ENCODE results near the gene SDK2.
"Not testable (repeated sequence)": the region's sequence is repeated elsewhere in the genome, so short reads cannot be mapped to it uniquely, and the experiment has no call there.

SDK2 gene

GRCh38 chr17:73337330-73337710 is 306.9 kb downstream of the SDK2 start:
- no peak overlapping the region for H3K4me3 ChIP-seq (ENCODE audit: low read depth, low read length)
- in situ Hi-C loops (cut with HindIII; ENCODE audit: low sequenced_read_pairs), result no loop called here
- TF ChIP-seq CTCF (IDR thresholded peaks at IDR 0.05; ENCODE audit: low read depth, low read length), result no peak
- DNase-seq (ENCODE audit: low read depth, low spot score), result no peak

GRCh38 chr17:73336408-73337329 is 307.6 kb downstream of the SDK2 start:
- in situ Hi-C loops (cut with HindIII; ENCODE audit: low sequenced_read_pairs), result no loop called here
- H3K4me3 ChIP-seq (ENCODE audit: low read depth, low read length), result no peak overlapping the region
- DNase-seq (ENCODE audit: low read depth, low spot score), result no peak
- TF ChIP-seq CTCF (IDR thresholded peaks at IDR 0.05; ENCODE audit: low read depth, low read length), result no peak

GRCh38 chr17:73335591-73336407 is 308.4 kb downstream of the SDK2 start:
- in situ Hi-C loops (cut with HindIII; ENCODE audit: low sequenced_read_pairs), result no loop called here
- no peak for TF ChIP-seq CTCF (IDR thresholded peaks at IDR 0.05; ENCODE audit: low read depth, low read length)
- H3K4me3 ChIP-seq (ENCODE audit: low read depth, low read length), result no peak overlapping the region
- no peak for DNase-seq (ENCODE audit: low read depth, low spot score)

- DNase-seq (ENCODE audit: low read depth, low spot score), result no peak
- in situ Hi-C loops (cut with HindIII; ENCODE audit: low sequenced_read_pairs), result no loop called here
- no peak for TF ChIP-seq CTCF (IDR thresholded peaks at IDR 0.05; ENCODE audit: low read depth, low read length)
- no peak overlapping the region for H3K4me3 ChIP-seq (ENCODE audit: low read depth, low read length)
Measured at GRCh38 chr17:73334771-73335513, 309.3 kb downstream of the SDK2 start.

- DNase-seq (ENCODE audit: low read depth, low spot score); H3K4me3 ChIP-seq (ENCODE audit: low read depth, low read length); in situ Hi-C loops (cut with HindIII; ENCODE audit: low sequenced_read_pairs): not testable (repeated sequence)
Measured at GRCh38 chr17:73333445-73333844, 310.8 kb downstream of the SDK2 start.

GRCh38 chr17:73331060-73331459 is 313.2 kb downstream of the SDK2 start:
- no peak overlapping the region for H3K4me3 ChIP-seq (ENCODE audit: low read depth, low read length)
- in situ Hi-C loops (cut with HindIII; ENCODE audit: low sequenced_read_pairs), result no loop called here
- no peak for TF ChIP-seq CTCF (IDR thresholded peaks at IDR 0.05; ENCODE audit: low read depth, low read length)
- DNase-seq (ENCODE audit: low read depth, low spot score), result no peak

Measured in astrocyte of the spinal cord (primary cell).